Type B pancreatic cell (in vitro differentiated cells): ENCODE results near the gene IL23A. TPM values are rescaled to one million over a fixed set of nuclear protein-coding genes. Genes with fewer than 3 reads are reported as not detected.

Experiments used
- DNase-seq: peaks from one replicate; pipeline ENCODE4 v3.0.0; 2021; ENCODE audit warnings: mixed read lengths; ENCODE audit not compliant: unreplicated experiment; ENCODE audit errors: extremely low spot score
- H3K27ac Mint-ChIP-seq: 2 replicates; pipeline ENCODE4 v1.8.0; 2021; ENCODE audit warnings: mild to moderate bottlenecking, mixed read lengths
- H3K27me3 Mint-ChIP-seq: 2 replicates; pipeline ENCODE4 v1.8.0; 2021; ENCODE audit warnings: mixed read lengths
- H3K36me3 Mint-ChIP-seq: 2 replicates; pipeline ENCODE4 v1.8.0; 2021; ENCODE audit warnings: mixed read lengths
- H3K4me1 Mint-ChIP-seq: one replicate; pipeline ENCODE4 v1.8.0; 2021; ENCODE audit warnings: mixed read lengths; ENCODE audit not compliant: unreplicated experiment
- H3K4me3 Mint-ChIP-seq: 2 replicates; pipeline ENCODE4 v1.8.0; 2021; ENCODE audit warnings: mild to moderate bottlenecking, mixed read lengths
- H3K9me3 Mint-ChIP-seq: 2 replicates; pipeline ENCODE4 v1.8.0; 2021; ENCODE audit warnings: mixed read lengths
- CTCF ChIP-seq: fragments of 200-600 bp; sonication (generic); conservative IDR thresholded peaks from 2 replicates; pipeline ENCODE4 v1.5.0; 2021; ENCODE audit warnings: antibody characterized with exemption, mild to moderate bottlenecking
- total RNA-seq: library from RNA; stranded (reverse); gene quantifications from 2 replicates; pipeline ENCODE4 v1.2.1, GENCODE V29; 2021; ENCODE audit warnings: low replicate concordance

Gene IL23A
- total RNA-seq, 1 donor from 2014 or later: 0.48 TPM

GRCh38 chr12:56375598-56376434 is 37.1 kb downstream of the IL23A start:
- no peak for DNase-seq
- Mint-ChIP-seq H3K4me3 (no peak overlapping the region), H3K9me3 (peaks cover 4% of the 10 kb centered on the region), H3K27ac (no peak overlapping the region), H3K27me3 (peaks cover 6% of the 10 kb centered on the region), H3K4me1 (peaks cover 5% of the 10 kb centered on the region), H3K36me3 (no peaks in the 10 kb centered on the region)
- TF ChIP-seq CTCF: no peak

GRCh38 chr12:56377310-56377988 is 38.8 kb downstream of the IL23A start:
- Mint-ChIP-seq H3K27me3 (no peaks in the 10 kb centered on the region), H3K4me1 (peaks cover 5% of the 10 kb centered on the region), H3K9me3 (peaks cover 4% of the 10 kb centered on the region), H3K4me3 (no peak overlapping the region), H3K27ac (no peak overlapping the region), H3K36me3 (no peaks in the 10 kb centered on the region)
- DNase-seq: no peak
- no peak for TF ChIP-seq CTCF

- Mint-ChIP-seq H3K4me3 (no peak overlapping the region), H3K27ac (no peak overlapping the region), H3K4me1 (peaks cover 5% of the 10 kb centered on the region), H3K27me3 (no peaks in the 10 kb centered on the region), H3K36me3 (no peaks in the 10 kb centered on the region), H3K9me3 (peaks cover 4% of the 10 kb centered on the region)
- no peak for DNase-seq
- TF ChIP-seq CTCF: no peak
Observed at GRCh38 chr12:56377989-56378316, 39.3 kb downstream of the IL23A start.

DNA sequence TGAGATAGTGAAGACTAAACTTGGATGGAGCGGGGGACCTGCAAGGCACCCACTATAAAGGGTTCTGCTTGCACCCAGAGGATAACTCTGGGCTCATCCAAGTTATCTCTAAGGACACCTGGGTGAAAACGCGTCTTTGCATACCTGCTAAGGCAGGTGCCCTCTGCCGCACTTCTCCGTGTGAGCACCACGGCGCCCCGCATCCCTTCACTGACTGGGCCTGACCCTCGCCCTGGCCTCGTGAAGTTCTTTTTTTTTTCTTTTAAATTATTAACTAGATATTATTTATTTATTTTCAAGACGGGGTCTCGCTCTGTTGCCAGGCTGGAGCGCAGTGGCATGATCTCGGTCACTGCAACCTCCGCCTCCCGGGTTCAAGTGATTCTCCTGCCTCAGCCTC is 43.9 kb downstream of the IL23A start:
- Mint-ChIP-seq H3K36me3 (no peaks in the 10 kb centered on the region), H3K27me3 (no peaks in the 10 kb centered on the region), H3K4me1 (peaks cover 16% of the 10 kb centered on the region), H3K4me3 (no peak overlapping the region), H3K9me3 (no peaks in the 10 kb centered on the region), H3K27ac (no peak overlapping the region)
- DNase-seq: no peak
- TF ChIP-seq CTCF: no peak

DNA sequence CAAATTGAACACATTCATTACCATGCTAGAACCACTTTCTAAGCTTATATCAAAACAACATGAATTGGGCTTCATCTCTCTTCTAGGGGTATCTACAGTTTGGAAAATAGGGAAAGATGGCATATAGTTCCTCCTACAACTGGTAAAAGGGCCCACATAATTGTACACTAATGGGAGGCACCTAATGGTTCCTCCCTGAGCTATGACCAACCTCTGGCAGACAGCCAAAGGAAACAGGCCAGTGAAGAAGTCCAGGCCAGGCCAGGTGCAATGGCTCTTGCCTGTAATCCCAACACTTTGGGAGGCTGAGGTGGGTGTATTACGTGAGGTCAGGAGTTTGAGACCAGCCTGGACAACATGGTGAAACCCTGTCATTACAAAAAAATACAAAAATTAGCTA is 47.2 kb downstream of the IL23A start:
- Mint-ChIP-seq H3K27me3 (no peaks in the 10 kb centered on the region), H3K4me1 (peaks cover 21% of the 10 kb centered on the region), H3K4me3 (no peak overlapping the region), H3K9me3 (no peaks in the 10 kb centered on the region), H3K36me3 (no peaks in the 10 kb centered on the region), H3K27ac (no peak overlapping the region)
- no peak for DNase-seq
- no peak for TF ChIP-seq CTCF
